ENCODE measurements around the gene HIF3A. TPM values are rescaled to one million over a fixed set of nuclear protein-coding genes. Genes with fewer than 3 reads are reported as not detected.
"Not testable (repeated sequence)": the region's sequence is repeated elsewhere in the genome, so short reads cannot be mapped to it uniquely, and the experiment has no call there.

Gene HIF3A
- total RNA-seq, 1 experiment from 2014 or later = not detected

- ChIA-PET POLR2A (ENCODE audit: unreplicated experiment) (no interaction called here), CTCF (no interaction called here)
- H3F3A ChIP-seq (ENCODE audit: low read length, unreplicated experiment) = no peaks in the 10 kb centered on the region
- no peak overlapping the region for H3K4me3 ChIP-seq (ENCODE audit: low read length)
- H3K4me2 ChIP-seq (ENCODE audit: low read length) = no peak overlapping the region
- no peaks in the 10 kb centered on the region for H3K9me3 ChIP-seq (ENCODE audit: low read length)
- H3K4me1 ChIP-seq (ENCODE audit: insufficient read depth, low read length) = no peaks in the 10 kb centered on the region
- BruUV-seq (replicated peaks) = no TSS peak
- H4K20me1 ChIP-seq (ENCODE audit: low read length) = no peaks in the 10 kb centered on the region
- no peaks in the 10 kb centered on the region for H3K79me2 ChIP-seq (ENCODE audit: low read length)
- no peaks in the 10 kb centered on the region for H3K36me3 ChIP-seq (ENCODE audit: low read depth, low read length)
- no peak for ATAC-seq
- no peak overlapping the region for H2AFZ ChIP-seq (ENCODE audit: low read length)
- H3K9ac ChIP-seq (ENCODE audit: low read length) = no peak overlapping the region
- intact Hi-C loops (cut with micrococcal nuclease) = no loop called here
- H3K27ac ChIP-seq (ENCODE audit: low read length) = no peak overlapping the region
- H3K9me2 ChIP-seq (replicated peaks; ENCODE audit: low read length) = no peaks in the 10 kb centered on the region
- no peak for DNase-seq
- H3K27me3 ChIP-seq (ENCODE audit: low read length) = no peaks in the 10 kb centered on the region
- TF ChIP-seq CTCF (conservative IDR thresholded peaks at IDR 0.05; ENCODE audit: low read depth, low read length) (no peak), EZH2 (IDR thresholded peaks at IDR 0.05; ENCODE audit: low read length, unreplicated experiment) (no peak), EZH2phosphoT487 (IDR thresholded peaks at IDR 0.05; ENCODE audit: borderline replicate concordance, low read length) (no peak)
These were observed 14.6 kb downstream of the HIF3A start for GRCh38 chr19:46311444-46311843.

- H3K36me3 ChIP-seq (ENCODE audit: low read depth, low read length); CTCF ChIA-PET; H3K9me2 ChIP-seq (replicated peaks; ENCODE audit: low read length); intact Hi-C loops (cut with micrococcal nuclease); H3K4me1 ChIP-seq (ENCODE audit: insufficient read depth, low read length); POLR2A ChIA-PET (ENCODE audit: unreplicated experiment); H4K20me1 ChIP-seq (ENCODE audit: low read length); H3K27me3 ChIP-seq (ENCODE audit: low read length); BruUV-seq (replicated peaks); H3K9me3 ChIP-seq (ENCODE audit: low read length); H3K9ac ChIP-seq (ENCODE audit: low read length); H2AFZ ChIP-seq (ENCODE audit: low read length); H3K4me3 ChIP-seq (ENCODE audit: low read length); H3K4me2 ChIP-seq (ENCODE audit: low read length); H3K27ac ChIP-seq (ENCODE audit: low read length); H3F3A ChIP-seq (ENCODE audit: low read length, unreplicated experiment); H3K79me2 ChIP-seq (ENCODE audit: low read length): not testable (repeated sequence)
- ATAC-seq (peak; percentile 42; the same call in 1 of the 2 replicates), DNase-seq (peak; percentile 60)
These were observed 17.0 kb downstream of the HIF3A start for GRCh38 chr19:46313540-46314469.

- Histone ChIP-seq H3K4me3 (ENCODE audit: low read length) (no peak overlapping the region), H3K9me2 (replicated peaks; ENCODE audit: low read length) (no peaks in the 10 kb centered on the region), H2AFZ (ENCODE audit: low read length) (no peak overlapping the region), H3K9me3 (ENCODE audit: low read length) (no peaks in the 10 kb centered on the region), H3F3A (ENCODE audit: low read length, unreplicated experiment) (no peaks in the 10 kb centered on the region), H4K20me1 (ENCODE audit: low read length) (no peaks in the 10 kb centered on the region), H3K4me2 (ENCODE audit: low read length) (no peak overlapping the region), H3K36me3 (ENCODE audit: low read depth, low read length) (no peaks in the 10 kb centered on the region), H3K4me1 (ENCODE audit: insufficient read depth, low read length) (no peaks in the 10 kb centered on the region), H3K27ac (ENCODE audit: low read length) (no peak overlapping the region), H3K79me2 (ENCODE audit: low read length) (no peaks in the 10 kb centered on the region), H3K27me3 (ENCODE audit: low read length) (no peaks in the 10 kb centered on the region), H3K9ac (ENCODE audit: low read length) (no peak overlapping the region)
- no peak for TF ChIP-seq EZH2 (IDR thresholded peaks at IDR 0.05; ENCODE audit: low read length, unreplicated experiment)
- TF ChIP-seq CTCF (conservative IDR thresholded peaks at IDR 0.05; ENCODE audit: low read depth, low read length) = no peak
- no peak for TF ChIP-seq EZH2phosphoT487 (IDR thresholded peaks at IDR 0.05; ENCODE audit: borderline replicate concordance, low read length)
- DNase-seq = no peak
- intact Hi-C loops (cut with micrococcal nuclease) = no loop called here
- BruUV-seq (replicated peaks) = no TSS peak
- ChIA-PET POLR2A (ENCODE audit: unreplicated experiment) (no interaction called here), CTCF (no interaction called here)
- no peak for ATAC-seq
These were observed 20.5 kb downstream of the HIF3A start for GRCh38 chr19:46317339-46317738.
